A673 (cell line): ENCODE results near the gene SYNPO2L. TPM values are rescaled to one million over a fixed set of nuclear protein-coding genes. Genes with fewer than 3 reads are reported as not detected.

Experiments
- BruUV-seq: library from RNA; stranded (reverse); fragments of 400-500 nt; replicated peaks from 2 replicates; lab custom pipeline; 2021; lab: Mats Ljungman, UMichigan
- CTCF ChIA-PET: fragments of 300-600 bp; sonication (Branson Sonifier 250); formaldehyde crosslinking; loops from one replicate; lab custom pipeline; 2022; ENCODE audit warnings: antibody characterized with exemption; lab: Charles Lee
- POLR2A ChIA-PET: fragments of 300-600 bp; sonication (Branson Sonifier 250); formaldehyde crosslinking; loops from one replicate; lab custom pipeline; 2022; ENCODE audit warnings: antibody characterized with exemption; ENCODE audit not compliant: low non-redundant PET; lab: Charles Lee
- DNase-seq: peaks from one replicate; pipeline ENCODE4 v3.0.0-alpha.2; 2015; ENCODE audit warnings: low spot score
- H3K27ac ChIP-seq: fragments of 200-600 bp; sonication (generic); 2 replicates; pipeline ENCODE4 v1.5.1; 2016; ENCODE audit warnings: mixed run types, low read depth, mild to moderate bottlenecking, mixed read lengths, antibody characterized with exemption, low read length; ENCODE audit not compliant: poor library complexity, severe bottlenecking
- H3K27me3 ChIP-seq: fragments of 200-600 bp; sonication (generic); replicated peaks from 2 replicates; pipeline ENCODE4 v1.6.1; 2017; ENCODE audit warnings: mixed run types, low read depth, mild to moderate bottlenecking, mixed read lengths, antibody characterized with exemption, low read length; ENCODE audit not compliant: insufficient read depth, poor library complexity
- H3K36me3 ChIP-seq: fragments of 200-600 bp; sonication (generic); 2 replicates; pipeline ENCODE4 v1.6.1; 2016; ENCODE audit warnings: mixed run types, mild to moderate bottlenecking, mixed read lengths, antibody characterized with exemption, low read length; ENCODE audit not compliant: insufficient read depth, poor library complexity, severe bottlenecking
- H3K4me1 ChIP-seq: fragments of 200-600 bp; sonication (generic); 2 replicates; pipeline ENCODE4 v1.6.1; 2017; ENCODE audit warnings: mixed run types, mild to moderate bottlenecking, mixed read lengths, antibody characterized with exemption, low read length; ENCODE audit not compliant: insufficient read depth, poor library complexity, severe bottlenecking
- H3K4me3 ChIP-seq: fragments of 200-600 bp; sonication (generic); 2 replicates; pipeline ENCODE4 v1.5.1; 2016; ENCODE audit warnings: low read depth, mixed run types, mild to moderate bottlenecking, mixed read lengths, low read length; ENCODE audit not compliant: poor library complexity, severe bottlenecking
- H3K9me3 ChIP-seq: fragments of 200-600 bp; sonication (generic); 2 replicates; pipeline ENCODE4 v1.6.1; 2016; ENCODE audit warnings: mixed run types, low read depth, mild to moderate bottlenecking, mixed read lengths, antibody characterized with exemption, low read length; ENCODE audit not compliant: poor library complexity, severe bottlenecking
- EZH2 ChIP-seq: fragments of 200-600 bp; sonication (generic); IDR thresholded peaks from 2 replicates; pipeline ENCODE4 v1.6.1; 2017; ENCODE audit warnings: borderline replicate concordance, low read depth, mild to moderate bottlenecking, mixed read lengths, antibody characterized with exemption, low read length; ENCODE audit not compliant: poor library complexity, severe bottlenecking
- intact Hi-C: fragments of 100-400 bp; cut with micrococcal nuclease; formaldehyde crosslinking; loops from one replicate; pipeline ENCODE4 v1.10.0; 2022; ENCODE audit not compliant: unreplicated experiment
- total RNA-seq: library from RNA; stranded (reverse); gene quantifications from 2 replicates; pipeline ENCODE4 v1.2.3, GENCODE V29; 2021
- TF ChIP-seq, protein P1 (sequence below): fragments of 300-800, 200-600 bp; sonication (generic); conservative IDR thresholded peaks from 2 replicates; pipeline ENCODE4 v1.5.1; 2017; ENCODE audit warnings: low read depth, mild to moderate bottlenecking, antibody characterized with exemption, low read length, moderate library complexity, mixed read lengths

Gene SYNPO2L
- total RNA-seq, 1 experiment from 2014 or later, result 0.06 TPM

- Histone ChIP-seq H3K4me1 (no peaks in the 10 kb centered on the region), H3K4me3 (no peak overlapping the region), H3K36me3 (no peaks in the 10 kb centered on the region), H3K9me3 (no peaks in the 10 kb centered on the region), H3K27me3 (no peaks in the 10 kb centered on the region), H3K27ac (no peak overlapping the region)
- TF ChIP-seq, protein P1, sequence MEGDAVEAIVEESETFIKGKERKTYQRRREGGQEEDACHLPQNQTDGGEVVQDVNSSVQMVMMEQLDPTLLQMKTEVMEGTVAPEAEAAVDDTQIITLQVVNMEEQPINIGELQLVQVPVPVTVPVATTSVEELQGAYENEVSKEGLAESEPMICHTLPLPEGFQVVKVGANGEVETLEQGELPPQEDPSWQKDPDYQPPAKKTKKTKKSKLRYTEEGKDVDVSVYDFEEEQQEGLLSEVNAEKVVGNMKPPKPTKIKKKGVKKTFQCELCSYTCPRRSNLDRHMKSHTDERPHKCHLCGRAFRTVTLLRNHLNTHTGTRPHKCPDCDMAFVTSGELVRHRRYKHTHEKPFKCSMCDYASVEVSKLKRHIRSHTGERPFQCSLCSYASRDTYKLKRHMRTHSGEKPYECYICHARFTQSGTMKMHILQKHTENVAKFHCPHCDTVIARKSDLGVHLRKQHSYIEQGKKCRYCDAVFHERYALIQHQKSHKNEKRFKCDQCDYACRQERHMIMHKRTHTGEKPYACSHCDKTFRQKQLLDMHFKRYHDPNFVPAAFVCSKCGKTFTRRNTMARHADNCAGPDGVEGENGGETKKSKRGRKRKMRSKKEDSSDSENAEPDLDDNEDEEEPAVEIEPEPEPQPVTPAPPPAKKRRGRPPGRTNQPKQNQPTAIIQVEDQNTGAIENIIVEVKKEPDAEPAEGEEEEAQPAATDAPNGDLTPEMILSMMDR, result no peak
- TF ChIP-seq EZH2, result no peak
- ChIA-PET CTCF (no interaction called here), POLR2A (no interaction called here)
- DNase-seq, result no peak
- intact Hi-C loops, result no loop called here
- no TSS peak for BruUV-seq
Measured at GRCh38 chr10:73639286-73639685, 16.5 kb downstream of the SYNPO2L start.

- intact Hi-C loops, result no loop called here
- ChIA-PET POLR2A (interaction anchor here (0.6 kb wide), 1 partner anchor 10 kb away, joined by 3 read pairs; no protein-coding TSS in a partner anchor), CTCF (no interaction called here)
- BruUV-seq, result no TSS peak
- TF ChIP-seq, protein P1, result no peak
- no peak for TF ChIP-seq EZH2
- H3K9me3 ChIP-seq, result no peaks in the 10 kb centered on the region
- H3K27me3 ChIP-seq, result no peaks in the 10 kb centered on the region
- H3K4me1 ChIP-seq, result no peaks in the 10 kb centered on the region
- H3K36me3 ChIP-seq, result no peaks in the 10 kb centered on the region
- H3K4me3 ChIP-seq, result no peak overlapping the region
- H3K27ac ChIP-seq, result no peak overlapping the region
- DNase-seq, result no peak
Measured at GRCh38 chr10:73635781-73636180, 20.0 kb downstream of the SYNPO2L start.

DNA sequence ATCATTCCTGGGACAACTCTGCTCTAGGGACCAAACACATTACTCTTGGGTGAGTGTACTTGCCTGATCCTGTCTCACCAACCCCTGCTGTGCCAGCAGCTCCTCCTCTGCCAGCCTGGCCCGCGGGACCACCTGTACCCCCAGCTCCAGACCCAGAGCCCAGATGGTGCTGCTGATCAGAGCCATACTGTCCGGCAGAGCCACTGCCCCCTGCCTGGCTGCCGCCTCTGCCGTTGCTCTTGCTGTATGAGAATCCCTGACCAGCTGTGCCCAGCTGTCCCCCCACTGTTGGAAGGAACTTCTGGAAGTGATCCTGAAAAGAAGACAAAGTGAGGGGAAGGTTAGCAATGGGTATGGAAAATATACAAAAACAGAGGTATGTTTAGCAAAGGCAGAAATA, 21.4 kb downstream of the SYNPO2L start:
- H3K4me1 ChIP-seq, result no peaks in the 10 kb centered on the region
- intact Hi-C loops, result no loop called here
- TF ChIP-seq, protein P1, result no peak
- no peak for TF ChIP-seq EZH2
- BruUV-seq, result no TSS peak
- H3K27ac ChIP-seq, result no peak overlapping the region
- H3K9me3 ChIP-seq, result no peaks in the 10 kb centered on the region
- no peak overlapping the region for H3K4me3 ChIP-seq
- H3K36me3 ChIP-seq, result no peaks in the 10 kb centered on the region
- ChIA-PET CTCF (no interaction called here), POLR2A (interaction anchor here (0.5 kb wide), 1 partner anchor 82 kb away, joined by 6 read pairs; no protein-coding TSS in a partner anchor)
- H3K27me3 ChIP-seq, result no peaks in the 10 kb centered on the region
- no peak for DNase-seq
